Fibroblast of villous mesenchyme (primary cell): ENCODE results near the gene ZFYVE9. TPM values are rescaled to one million over a fixed set of nuclear protein-coding genes. Genes with fewer than 3 reads are reported as not detected.

Experiments
- DNase-seq: peaks from one replicate; pipeline ENCODE4 v3.0.0-alpha.2; 2010; ENCODE audit warnings: low read depth
- H3K4me3 ChIP-seq: 2 replicates; pipeline ENCODE4 v1.5.1; 2011; ENCODE audit warnings: low read depth, mild to moderate bottlenecking, low read length
- total RNA-seq: library from RNA; depleted of rRNA; stranded (reverse); fragments of >200 nt; gene quantifications from 2 replicates; pipeline ENCODE4 v1.2.3, GENCODE V29; 2012
- TF ChIP-seq, protein P1 (sequence below): IDR thresholded peaks from 2 replicates; pipeline ENCODE4 v1.5.1; 2012; ENCODE audit warnings: low read depth, mild to moderate bottlenecking, low read length; ENCODE audit not compliant: insufficient read depth

The ZFYVE9 gene
- total RNA-seq, 1 donor: 41.9 TPM

DNA sequence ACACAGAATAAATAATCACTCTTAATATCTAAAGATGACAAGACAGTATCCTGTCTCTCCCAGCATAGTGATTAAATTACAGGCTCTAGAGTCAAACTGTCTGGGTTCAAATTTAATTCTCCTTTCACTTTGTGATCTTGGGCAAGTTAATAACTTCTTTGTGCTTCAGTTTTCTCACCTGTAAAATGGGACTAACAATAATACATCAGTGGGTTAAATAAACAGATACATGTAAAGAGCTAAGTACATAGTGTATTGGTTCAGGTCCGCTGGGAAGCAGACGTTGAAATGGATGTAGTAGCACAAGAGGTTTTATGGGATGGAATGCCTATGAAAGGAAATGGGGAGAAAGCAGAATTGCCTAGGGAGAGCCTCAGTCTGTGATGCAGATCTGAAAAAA, 10.7 kb downstream of the ZFYVE9 start:
- H3K4me3 ChIP-seq: no peak overlapping the region
- no peak for DNase-seq
- TF ChIP-seq, protein P1, sequence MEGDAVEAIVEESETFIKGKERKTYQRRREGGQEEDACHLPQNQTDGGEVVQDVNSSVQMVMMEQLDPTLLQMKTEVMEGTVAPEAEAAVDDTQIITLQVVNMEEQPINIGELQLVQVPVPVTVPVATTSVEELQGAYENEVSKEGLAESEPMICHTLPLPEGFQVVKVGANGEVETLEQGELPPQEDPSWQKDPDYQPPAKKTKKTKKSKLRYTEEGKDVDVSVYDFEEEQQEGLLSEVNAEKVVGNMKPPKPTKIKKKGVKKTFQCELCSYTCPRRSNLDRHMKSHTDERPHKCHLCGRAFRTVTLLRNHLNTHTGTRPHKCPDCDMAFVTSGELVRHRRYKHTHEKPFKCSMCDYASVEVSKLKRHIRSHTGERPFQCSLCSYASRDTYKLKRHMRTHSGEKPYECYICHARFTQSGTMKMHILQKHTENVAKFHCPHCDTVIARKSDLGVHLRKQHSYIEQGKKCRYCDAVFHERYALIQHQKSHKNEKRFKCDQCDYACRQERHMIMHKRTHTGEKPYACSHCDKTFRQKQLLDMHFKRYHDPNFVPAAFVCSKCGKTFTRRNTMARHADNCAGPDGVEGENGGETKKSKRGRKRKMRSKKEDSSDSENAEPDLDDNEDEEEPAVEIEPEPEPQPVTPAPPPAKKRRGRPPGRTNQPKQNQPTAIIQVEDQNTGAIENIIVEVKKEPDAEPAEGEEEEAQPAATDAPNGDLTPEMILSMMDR: no peak

DNA sequence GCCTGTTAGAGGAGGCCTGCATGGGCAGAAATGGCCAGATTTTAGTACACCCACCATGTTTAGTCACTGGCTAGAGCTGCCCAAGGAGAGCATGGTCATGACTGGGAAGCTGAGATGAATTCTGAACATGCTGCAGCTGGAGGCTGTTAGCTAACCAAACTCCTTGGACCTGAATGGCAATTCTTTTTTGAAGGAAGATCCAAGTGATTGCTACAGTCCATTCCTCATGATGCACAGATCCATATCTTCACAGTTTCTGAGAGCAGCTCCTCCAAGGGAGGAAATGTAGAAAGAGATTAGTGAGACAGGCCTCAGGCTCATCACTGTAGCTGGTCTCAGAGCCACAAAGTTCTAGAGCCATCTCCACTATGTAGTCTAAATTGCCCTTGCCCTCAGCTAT, 11.1 kb downstream of the ZFYVE9 start:
- H3K4me3 ChIP-seq: no peak overlapping the region
- TF ChIP-seq, protein P1: no peak
- DNase-seq: no peak

DNA sequence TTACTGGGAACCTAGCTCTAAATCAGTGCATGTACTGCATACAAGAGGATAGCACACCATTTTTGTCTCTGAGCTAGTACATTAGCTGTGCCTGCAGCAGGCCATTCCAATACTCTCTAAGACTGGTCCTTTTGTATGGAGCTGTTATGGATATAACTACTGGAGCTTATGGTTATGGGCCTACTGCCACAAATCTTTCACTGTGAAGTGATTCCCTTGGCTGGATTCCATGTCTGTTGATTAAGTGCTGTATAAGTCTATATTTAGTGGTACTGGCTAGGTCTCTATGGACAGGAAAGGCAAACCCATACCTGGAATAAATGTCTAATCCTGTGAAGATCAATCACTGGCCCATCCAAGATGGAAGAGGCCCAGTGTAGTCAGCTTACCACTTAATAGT, 12.0 kb downstream of the ZFYVE9 start:
- no peak overlapping the region for H3K4me3 ChIP-seq
- DNase-seq: no peak

DNA sequence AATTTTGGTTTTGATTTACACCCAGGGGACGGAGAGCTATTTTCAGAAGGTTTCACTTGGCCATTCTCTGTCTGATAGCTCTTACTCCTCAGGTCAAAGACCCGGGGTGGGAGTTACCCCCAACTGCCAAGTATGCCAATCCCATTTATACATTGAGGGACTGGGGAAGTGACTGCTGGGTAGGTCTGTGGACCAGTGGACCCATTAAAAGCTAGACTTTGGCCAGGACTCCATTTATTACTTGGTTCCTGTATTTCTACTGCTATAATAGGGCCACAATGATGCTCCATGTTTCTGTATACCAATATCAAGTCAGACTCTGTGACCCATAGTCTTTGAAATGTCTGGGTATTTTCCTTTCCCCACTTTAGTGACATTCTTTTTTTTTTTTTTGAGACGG, 14.6 kb downstream of the ZFYVE9 start:
- no peak overlapping the region for H3K4me3 ChIP-seq
- DNase-seq: no peak
- TF ChIP-seq, protein P1: no peak

More for the DNA sequence above, 12.0 kb downstream of the ZFYVE9 start:
- TF ChIP-seq, protein P1: no peak

DNA sequence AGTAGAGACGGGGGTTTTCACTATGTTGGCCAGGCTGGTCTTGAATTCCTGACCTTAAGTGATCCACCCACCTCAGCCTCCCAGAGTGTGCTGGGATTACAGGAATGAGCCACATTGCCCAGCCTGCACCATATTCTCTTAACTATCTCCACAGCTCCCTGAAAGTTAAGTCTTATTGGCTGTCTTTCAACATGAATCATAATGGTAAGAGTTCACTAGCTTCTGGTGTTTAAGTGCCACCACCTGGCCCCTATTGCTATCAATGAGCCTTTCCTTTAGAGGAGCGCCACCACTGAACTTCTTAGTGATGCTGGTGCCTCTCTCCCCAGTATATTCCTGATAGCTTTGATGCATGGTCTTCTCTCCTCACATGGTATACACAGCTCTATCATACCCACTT, 15.7 kb downstream of the ZFYVE9 start:
- no peak for DNase-seq
- TF ChIP-seq, protein P1: no peak
- H3K4me3 ChIP-seq: no peak overlapping the region

DNA sequence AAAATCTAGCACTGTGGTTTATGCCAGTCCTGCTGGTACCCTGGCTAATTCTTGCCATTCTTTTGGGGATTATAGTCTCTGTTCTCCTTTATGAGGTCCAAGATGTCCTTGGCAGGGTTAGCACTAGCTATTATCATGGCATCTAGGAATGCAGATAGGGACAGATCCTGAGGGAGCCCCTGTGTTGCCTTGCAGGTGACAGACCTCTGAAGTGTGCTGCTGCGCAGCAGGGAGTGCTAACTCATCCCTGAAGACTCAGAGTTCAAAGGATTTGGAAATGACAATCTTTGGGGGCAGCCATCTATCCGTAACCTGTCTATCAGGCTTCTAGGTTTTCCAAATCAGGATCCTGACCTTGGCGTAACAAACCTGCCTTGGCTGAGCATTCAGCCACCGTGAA, 16.3 kb downstream of the ZFYVE9 start:
- TF ChIP-seq, protein P1: no peak
- no peak overlapping the region for H3K4me3 ChIP-seq
- no peak for DNase-seq

DNA sequence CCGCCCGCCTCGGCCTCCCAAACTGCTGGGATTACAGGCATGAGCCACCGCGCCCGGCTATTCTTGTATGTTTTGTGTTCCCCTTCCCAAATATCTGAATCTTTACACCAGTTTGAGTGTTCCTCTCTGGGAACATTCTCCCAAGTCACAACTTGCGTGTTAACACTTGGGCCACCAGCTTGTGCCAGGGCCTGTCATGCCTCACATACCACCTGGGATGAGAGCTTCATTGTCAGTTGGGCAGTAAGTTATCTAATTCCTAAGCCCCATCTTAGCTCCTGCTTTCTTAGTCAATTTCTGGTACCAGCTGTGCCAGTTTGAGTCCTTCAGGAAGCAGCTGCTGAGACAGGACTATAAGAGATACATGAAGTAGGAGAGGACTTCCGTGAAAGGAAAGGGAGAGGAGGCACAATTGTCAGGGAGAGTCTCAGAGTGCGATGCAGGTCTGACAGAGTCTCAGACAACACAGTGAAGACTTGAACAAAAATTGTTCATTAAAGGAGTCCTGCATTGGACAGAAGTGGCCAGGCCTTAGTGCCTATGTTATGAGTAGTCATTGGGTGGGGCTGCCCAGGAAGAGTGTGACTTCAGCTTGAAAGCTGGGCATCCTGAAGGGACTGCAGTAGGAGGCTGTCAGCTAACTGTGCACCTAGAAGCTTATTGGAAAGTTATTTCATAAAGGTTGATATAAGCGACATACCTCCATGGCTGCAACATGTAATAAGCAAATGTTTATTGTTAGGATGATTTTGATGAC, 17.3 kb downstream of the ZFYVE9 start:
- TF ChIP-seq, protein P1: no peak
- no peak for DNase-seq
- H3K4me3 ChIP-seq: no peak overlapping the region
